Activated CD8-positive, alpha-beta memory T cell treated with anti-CD3 and anti-CD28 coated beads for 4 hours (primary cell): ENCODE results near the gene ARL4D.
"Not testable (repeated sequence)": the region's sequence is repeated elsewhere in the genome, so short reads cannot be mapped to it uniquely, and the experiment has no call there.

Experiments
- DNase-seq, 2 donors: peaks; one replicate each; pipeline ENCODE4 v3.0.0-alpha.2; 2020; ENCODE audit warnings: low read depth in 2 of 2

ARL4D gene

DNA sequence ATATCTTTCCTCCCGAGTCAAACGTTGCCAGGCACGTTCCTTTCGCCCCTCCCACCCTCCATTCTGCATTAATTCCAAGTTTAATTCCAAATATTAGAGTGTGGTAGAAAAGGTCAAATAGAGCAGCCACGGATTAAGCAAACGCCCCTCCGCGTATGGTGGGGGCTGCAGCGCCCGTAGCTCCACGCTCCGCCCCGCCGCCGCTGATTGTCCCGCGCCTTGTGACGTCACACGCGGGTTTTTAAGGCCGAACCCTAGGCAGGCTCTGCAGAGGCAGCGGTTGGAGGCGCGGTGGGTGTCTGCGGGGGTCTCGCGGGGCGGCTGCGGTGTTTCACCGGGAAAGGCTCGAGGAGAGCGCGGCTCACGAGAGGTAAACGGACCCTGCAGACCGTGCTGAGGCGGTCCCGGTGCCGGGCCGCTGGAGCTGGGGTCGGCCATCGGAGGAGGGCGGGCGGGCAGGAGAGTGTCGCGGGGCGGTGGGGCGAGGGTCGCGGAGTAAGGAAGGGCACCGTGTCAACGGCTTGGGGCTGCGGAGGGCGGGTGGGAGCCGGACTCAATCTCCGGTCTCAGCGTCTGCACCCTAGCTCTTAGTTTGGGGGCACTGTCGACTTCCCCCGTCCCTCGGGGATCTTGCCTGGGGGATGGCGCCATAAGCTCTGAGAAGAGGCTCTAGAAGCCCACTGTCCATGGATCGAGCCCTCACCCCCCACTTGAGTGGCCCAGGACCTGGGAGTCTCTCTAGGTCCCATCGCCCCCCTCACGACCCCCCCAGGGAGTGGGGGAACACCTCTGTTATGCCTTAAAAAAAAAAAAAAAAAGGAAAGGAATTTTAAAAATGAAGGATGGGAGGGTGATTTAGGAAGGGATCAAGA, at the start of gene ARL4D:
Gene ARL4D (plus strand): TSS at position 270 of the 872 bp plus-strand sequence. CDS start 740 bp downstream, outside the sequence.
- peak; percentile 64 to 66 for DNase-seq

- DNase-seq, result no peak
These were observed 49.7 kb upstream of the ARL4D start for GRCh38 chr17:43349142-43349541.

DNA sequence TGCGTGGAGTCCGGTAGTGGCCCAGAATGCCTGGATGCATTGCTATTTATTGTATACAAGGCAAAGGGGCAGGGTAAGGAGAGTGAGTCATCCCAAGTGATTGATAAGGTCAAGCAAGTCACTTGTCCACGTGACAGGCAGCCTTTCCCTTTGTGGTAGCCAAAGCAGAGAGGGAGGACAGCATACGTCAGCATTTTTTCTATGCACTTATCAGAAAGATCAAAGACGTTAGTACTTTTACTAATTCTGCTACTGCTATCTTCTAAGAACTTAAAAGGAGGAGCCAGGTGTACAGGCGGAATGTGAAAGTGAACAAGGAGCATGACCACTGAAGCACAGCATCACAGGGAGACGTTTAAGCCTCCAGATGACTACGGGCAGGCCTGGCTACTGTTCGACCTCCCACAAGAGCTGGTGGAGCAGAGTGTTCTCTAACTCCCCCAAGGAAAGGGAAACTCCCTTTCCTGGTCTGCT, 47.9 kb upstream of the ARL4D start:
- no peak for DNase-seq

DNA sequence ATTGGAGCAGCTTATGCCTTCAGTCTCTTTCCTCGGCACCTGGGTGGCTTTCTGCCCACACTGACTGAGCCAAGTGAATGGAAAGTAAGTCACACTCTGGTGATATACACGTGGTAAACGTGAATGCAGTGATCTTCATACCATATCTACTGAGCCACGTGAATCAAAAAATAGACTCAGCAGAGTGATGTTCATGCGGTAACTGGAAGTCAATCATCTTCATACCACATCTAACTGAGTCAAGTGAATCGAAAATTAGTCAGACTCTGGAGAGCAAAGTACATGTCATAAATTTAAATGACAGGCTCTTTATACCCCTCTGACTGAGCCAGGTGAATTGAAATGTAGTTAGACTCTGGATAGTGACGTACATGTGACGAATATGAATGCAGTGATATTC, 47.1 kb upstream of the ARL4D start:
- no peak for DNase-seq

DNA sequence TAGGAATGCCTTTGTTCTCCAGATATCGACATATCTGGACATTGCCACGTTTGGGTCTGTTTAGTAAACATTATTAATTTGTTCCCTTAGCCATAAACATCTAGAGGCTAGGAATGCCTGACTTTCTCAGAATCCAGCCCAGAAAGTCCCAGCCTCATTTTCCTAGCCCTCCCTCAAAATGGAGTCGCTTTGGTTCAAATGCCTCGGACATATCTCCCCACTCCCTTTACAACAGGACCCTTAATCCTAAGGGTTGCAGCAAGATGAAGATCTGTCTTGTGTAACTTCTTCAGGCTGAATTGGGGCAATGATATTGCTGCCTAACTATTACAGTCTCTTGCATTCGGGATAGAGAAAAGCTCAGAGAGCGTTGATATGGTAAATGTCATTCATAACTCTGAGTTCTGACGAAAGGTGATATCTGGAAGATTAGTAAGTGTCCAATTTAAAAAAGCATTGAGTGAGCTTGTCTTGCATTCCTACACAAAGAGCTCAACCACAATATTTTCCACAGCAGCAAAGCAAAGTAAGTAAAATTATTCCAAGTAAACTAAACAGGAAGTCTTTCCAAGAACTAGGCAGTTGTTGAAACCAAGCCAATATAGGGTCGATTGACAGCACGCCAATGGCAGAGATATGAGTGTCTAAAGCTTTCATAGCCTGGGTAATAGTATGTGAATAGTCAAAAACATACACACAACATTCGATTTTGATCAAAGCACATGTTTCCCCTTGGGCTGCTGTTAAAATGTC, 46.0 kb upstream of the ARL4D start:
- no peak for DNase-seq

DNA sequence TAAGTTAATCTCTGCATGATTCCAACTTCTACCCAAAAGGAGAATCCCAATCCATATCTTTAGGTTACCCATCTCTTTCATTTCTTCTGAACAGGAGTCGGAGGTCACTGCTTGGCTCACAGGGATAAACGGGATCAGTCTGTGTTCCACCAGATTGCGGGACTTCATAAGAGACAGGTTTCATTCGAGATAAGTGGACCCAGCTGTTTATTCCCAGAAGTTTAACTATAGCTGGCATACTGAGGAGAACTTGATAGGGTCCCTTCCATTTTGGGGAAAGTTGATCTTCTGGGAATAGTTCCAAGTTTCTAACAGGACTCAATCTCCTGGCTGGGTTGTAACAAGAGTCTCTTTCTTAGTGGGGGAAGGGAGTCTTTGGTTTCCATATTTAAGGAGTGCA, 45.4 kb upstream of the ARL4D start:
- DNase-seq, result no peak

- DNase-seq, result no peak
These were observed 44.4 kb upstream of the ARL4D start for GRCh38 chr17:43354371-43354770.

- no peak for DNase-seq
These were observed 42.3 kb upstream of the ARL4D start for GRCh38 chr17:43356450-43356849.

DNA sequence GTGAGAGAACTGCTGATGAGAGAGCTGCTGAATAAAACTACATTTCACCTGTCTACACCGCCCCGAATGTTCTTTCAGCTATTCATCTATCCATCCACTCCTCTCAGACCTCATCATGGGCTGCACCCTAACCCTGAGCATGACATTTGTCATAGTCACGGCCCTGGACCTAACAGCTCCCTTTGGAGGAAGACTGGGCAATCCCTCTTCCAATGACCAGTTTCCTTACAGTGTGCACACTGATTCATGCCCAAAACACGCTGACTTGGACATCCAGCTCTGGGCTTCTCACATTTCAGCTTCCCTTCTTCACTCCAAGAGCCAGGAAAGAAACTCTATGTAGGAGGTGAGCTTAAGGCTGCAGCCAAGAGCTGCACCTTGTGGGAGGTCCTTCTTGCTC, 41.8 kb upstream of the ARL4D start:
- no peak for DNase-seq

DNA sequence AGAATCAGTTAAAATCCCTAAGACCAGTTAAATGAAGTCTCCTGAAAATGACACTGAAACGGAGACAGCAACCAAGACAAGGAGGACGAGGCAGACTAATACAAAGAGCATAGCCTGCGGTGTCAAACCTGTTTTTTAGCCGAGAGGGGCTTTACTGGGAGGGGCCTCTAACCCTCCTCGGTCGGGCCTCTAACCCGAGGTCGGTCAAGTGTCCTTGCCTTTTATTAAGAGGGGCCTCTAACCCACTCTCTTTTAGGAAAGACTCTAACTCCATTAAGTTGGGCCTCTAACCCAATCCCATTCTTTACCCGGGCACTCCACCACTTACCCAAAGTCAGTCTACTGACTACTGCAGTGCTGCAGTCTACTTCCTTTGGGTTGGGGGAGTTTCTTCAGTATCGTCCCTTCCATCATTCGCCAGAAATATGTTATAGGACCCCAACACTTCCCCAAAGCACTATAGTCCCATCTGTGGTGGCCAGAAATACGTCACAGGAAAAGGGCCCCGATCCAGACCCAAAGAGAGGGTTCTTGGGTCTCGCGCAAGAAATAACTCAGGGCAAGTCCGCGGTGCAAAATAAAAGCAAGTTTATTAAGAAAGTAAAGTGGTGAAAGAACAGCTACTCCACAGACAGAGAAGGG, 39.2 kb upstream of the ARL4D start:
- DNase-seq, result no peak

GRCh38 chr17:43360376-43360738, 38.4 kb upstream of the ARL4D start:
- DNase-seq, result peak; percentile 48 to 76

DNA sequence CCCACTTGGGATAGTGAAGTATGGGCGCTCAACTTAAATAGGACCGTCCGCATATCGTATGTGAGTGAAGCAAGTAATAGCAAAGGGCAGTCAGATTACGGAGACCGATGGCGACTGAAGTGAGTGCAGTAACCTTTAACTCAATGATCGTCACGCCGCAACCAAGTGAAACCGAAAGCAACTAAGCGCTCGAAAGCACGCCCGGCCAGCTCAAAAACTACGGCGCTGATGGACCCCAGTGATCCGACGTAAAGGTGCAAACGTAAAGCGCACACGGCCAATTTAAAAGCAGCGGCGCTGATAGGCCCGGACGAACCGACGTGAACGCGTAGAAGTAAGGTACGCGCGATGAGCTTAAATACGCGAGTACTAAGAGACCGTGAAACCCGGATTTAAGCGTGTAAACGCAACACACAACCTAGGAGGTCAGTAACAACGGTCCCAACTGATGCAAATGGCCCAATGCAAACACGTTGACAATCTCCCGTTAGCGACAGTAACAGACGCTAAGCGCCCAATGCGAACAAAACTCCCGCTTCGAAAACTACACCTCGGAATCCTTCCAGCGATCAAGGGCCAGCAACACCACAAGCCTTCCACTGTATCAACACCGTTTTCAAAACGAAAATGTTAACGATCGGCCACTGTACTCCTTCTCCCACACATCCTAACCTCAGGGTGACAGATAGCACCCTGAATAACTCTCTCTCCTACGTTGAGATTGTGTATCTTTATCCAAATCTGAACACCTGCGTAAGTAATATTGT, 37.9 kb upstream of the ARL4D start:
- peak; percentile 80 to 84 for DNase-seq

DNA sequence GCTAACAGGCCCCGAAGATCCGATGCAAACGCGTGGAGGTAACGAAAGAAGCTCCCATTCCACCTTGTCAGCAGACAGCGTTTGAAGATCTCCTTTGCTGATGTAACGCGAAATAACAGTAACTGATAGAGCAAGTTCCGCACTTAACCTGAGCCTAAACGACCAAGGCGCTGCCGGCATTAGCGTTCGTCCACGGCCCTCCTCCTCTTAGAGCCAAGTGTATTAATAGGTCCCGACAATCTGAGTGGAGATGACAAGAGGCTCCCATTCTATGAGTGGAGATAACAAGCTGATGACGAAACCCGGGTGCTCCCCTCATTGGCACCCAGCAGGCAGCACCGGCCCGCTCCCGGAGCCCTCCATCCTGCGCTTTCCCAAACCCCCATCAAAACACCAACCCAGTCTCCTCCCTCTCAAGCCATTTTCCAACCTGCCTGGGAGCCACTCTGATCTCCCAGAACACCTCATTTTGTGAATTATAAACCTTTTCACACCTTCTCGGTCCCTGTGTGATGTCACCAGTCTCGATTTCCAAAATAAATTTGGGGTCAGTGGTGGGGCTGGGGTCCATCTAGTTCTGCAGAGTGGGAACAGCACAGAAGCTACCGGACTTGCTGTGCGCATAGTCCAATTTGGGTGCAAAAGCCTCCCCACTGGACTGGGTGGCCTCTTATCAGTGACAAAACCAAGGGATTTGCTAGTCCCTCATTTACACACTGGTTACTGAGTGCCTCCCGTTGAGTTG, 35.4 kb upstream of the ARL4D start:
- no peak for DNase-seq

GRCh38 chr17:43363926-43364285, 34.9 kb upstream of the ARL4D start:
- no peak for DNase-seq

- no peak for DNase-seq
These were observed 33.4 kb upstream of the ARL4D start for GRCh38 chr17:43365356-43365755.

DNA sequence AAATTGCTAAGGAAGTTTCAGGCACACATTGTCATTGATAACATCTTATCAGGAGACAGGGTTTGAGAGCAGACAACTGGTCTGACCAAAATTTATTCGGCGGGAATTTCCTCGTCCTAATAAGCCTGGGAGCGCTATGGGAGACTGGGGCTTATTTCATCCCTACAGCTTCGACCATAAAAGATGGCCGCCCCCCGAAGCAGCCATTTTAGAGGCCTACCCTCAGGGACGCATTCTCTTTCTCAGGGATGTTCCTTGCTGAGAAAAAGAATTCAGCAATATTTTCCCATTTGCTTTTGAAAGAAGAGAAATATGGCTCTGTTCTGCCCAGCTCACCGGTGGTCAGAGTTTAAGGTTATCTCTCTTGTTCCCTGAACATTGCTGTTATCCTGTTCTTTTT, 32.9 kb upstream of the ARL4D start:
- not testable (repeated sequence) for DNase-seq

GRCh38 chr17:43366891-43367736, 31.7 kb upstream of the ARL4D start:
- DNase-seq, result no peak

DNA sequence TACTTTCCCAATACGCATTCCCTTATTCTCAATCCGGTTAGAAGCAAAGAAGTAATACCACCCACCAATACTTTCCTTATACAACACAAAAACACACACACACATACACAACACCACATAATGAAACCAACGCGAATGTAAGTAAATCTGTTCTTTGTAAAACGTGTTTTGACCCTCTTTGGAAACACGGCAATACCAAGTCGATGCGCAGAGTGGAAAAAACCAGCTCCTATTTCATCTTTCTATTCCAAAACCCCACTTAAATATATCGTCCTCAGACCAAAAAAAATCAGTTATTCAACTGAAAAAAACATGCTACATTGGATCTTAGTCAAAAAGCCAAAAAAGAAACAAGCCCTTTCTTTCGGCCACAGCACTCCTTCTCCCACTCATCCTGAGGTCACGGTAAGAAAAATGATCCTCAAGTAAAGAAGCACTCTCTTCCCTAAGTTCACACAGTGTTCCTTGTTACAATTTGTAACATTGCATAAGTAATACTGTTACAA, 31.0 kb upstream of the ARL4D start:
- DNase-seq, result no peak

- DNase-seq, result peak in 1 of 2 donors; percentile 20
These were observed 29.9 kb upstream of the ARL4D start for GRCh38 chr17:43368740-43369506.
